Mesothelial cell of epicardium (in vitro differentiated cells): ENCODE data around the gene REX1BD. TPM values are rescaled to one million over a fixed set of nuclear protein-coding genes. Genes with fewer than 3 reads are reported as not detected.

Experiments
- DNase-seq, 2 experiments: peaks; one replicate each; pipeline ENCODE4 v3.0.0; 2021; ENCODE audit warnings: low spot score in 2 of 2; ENCODE audit not compliant: unreplicated experiment in 2 of 2
- H3K27ac Mint-ChIP-seq: 2 replicates; pipeline ENCODE4 v1.8.0; 2021; ENCODE audit warnings: mixed read lengths
- H3K27me3 Mint-ChIP-seq: 2 replicates; pipeline ENCODE4 v1.8.0; 2021; ENCODE audit warnings: low read depth, mixed read lengths
- H3K36me3 Mint-ChIP-seq: 2 replicates; pipeline ENCODE4 v1.8.0; 2021; ENCODE audit warnings: mixed read lengths
- H3K4me1 Mint-ChIP-seq: 2 replicates; pipeline ENCODE4 v1.8.0; 2021; ENCODE audit warnings: mixed read lengths
- H3K4me3 Mint-ChIP-seq: 2 replicates; pipeline ENCODE4 v1.8.0; 2021; ENCODE audit warnings: mild to moderate bottlenecking, moderate library complexity, mixed read lengths
- H3K9me3 Mint-ChIP-seq: 2 replicates; pipeline ENCODE4 v1.8.0; 2021; ENCODE audit warnings: mixed read lengths
- total RNA-seq: library from RNA; stranded (reverse); gene quantifications from 3 replicates; pipeline ENCODE4 v1.2.1, GENCODE V29; 2021
- TF ChIP-seq, protein P1 (sequence below): fragments of 200-600 bp; sonication (generic); IDR thresholded peaks from one replicate; pipeline ENCODE4 v1.5.0; 2021; ENCODE audit warnings: antibody characterized with exemption; ENCODE audit not compliant: unreplicated experiment

REX1BD gene
- total RNA-seq, 1 donor from 2014 or later, result 58.8 TPM

DNA sequence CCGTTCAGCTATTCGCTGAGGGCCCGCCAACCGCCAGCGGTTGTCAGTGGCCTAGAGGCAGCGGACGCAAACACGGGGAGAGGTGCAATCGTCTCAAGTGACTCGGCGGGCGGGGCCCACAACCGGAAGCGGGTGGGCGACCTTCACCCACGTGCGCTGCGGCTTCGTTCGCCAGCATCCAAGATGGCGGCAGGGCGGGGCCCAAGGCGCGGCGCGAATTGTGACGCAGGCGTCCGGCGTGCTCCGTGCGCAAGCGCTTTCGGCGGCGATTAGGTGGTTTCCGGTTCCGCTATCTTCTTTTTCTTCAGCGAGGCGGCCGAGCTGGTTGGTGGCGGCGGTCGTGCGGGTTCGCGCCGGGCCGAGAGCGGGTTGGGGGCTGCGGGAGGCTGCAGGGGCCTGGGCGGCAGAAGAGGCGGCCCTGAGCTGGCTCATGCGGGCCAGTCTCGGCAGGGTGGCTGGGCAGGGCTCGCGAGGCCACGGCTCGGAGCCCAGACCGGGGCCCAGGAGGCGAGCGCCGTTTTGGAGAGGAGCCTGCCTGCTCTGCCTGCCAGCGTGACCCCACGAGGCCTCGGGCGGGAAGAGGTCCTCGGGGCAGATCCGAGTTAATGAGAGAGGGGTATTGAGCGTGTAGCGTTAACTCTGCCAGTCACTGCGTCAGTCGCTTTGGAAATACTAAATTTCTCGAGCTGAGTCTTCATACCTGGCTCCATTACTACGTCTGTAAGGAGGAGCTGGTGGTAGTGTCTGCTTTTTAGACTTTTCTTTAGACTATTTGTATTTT lies 16.8 kb upstream of the REX1BD start, which contains the start of gene UBA52:
TSS of gene UBA52 (plus strand) at position 294 of the 781 bp plus-strand sequence. CDS start 1,444 bp downstream, outside the sequence.
- H3K4me1 Mint-ChIP-seq, result peaks cover 16% of the 10 kb centered on the region
- peaks cover 38% of the 10 kb centered on the region for H3K36me3 Mint-ChIP-seq
- peak within 1 kb of the TSS; percentile 98 for H3K27ac Mint-ChIP-seq
- peak; percentile 97 to 99 for DNase-seq
- no peaks in the 10 kb centered on the region for H3K27me3 Mint-ChIP-seq
- peak within 1 kb of the TSS; percentile 89 for H3K4me3 Mint-ChIP-seq
- H3K9me3 Mint-ChIP-seq, result no peaks in the 10 kb centered on the region
- TF ChIP-seq, protein P1, sequence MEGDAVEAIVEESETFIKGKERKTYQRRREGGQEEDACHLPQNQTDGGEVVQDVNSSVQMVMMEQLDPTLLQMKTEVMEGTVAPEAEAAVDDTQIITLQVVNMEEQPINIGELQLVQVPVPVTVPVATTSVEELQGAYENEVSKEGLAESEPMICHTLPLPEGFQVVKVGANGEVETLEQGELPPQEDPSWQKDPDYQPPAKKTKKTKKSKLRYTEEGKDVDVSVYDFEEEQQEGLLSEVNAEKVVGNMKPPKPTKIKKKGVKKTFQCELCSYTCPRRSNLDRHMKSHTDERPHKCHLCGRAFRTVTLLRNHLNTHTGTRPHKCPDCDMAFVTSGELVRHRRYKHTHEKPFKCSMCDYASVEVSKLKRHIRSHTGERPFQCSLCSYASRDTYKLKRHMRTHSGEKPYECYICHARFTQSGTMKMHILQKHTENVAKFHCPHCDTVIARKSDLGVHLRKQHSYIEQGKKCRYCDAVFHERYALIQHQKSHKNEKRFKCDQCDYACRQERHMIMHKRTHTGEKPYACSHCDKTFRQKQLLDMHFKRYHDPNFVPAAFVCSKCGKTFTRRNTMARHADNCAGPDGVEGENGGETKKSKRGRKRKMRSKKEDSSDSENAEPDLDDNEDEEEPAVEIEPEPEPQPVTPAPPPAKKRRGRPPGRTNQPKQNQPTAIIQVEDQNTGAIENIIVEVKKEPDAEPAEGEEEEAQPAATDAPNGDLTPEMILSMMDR, result no peak

DNA sequence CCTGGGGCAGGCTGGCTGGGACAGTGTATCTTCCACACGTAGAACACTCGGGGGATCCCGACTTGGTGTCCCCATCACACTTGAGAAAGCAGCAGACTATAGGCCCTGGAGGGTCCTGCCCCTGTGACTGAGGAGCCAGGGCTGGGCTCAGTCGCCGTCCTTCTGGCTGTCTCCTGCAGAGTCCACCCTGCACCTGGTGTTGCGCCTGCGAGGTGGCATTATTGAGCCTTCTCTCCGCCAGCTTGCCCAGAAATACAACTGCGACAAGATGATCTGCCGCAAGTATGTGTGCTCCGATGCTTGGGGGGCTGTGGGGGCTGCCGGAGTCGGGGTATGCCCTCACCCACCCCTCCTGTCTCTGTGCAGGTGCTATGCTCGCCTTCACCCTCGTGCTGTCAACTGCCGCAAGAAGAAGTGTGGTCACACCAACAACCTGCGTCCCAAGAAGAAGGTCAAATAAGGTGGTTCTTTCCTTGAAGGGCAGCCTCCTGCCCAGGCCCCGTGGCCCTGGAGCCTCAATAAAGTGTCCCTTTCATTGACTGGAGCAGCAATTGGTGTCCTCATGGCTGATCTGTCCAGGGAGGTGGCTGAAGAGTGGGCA lies 13.8 kb upstream of the REX1BD start:
- Mint-ChIP-seq H3K4me1 (peaks cover 16% of the 10 kb centered on the region), H3K9me3 (no peaks in the 10 kb centered on the region), H3K4me3 (no peak overlapping the region), H3K27me3 (no peaks in the 10 kb centered on the region), H3K36me3 (peaks cover 21% of the 10 kb centered on the region), H3K27ac (peak overlapping the region; percentile 43)
- no peak for DNase-seq
- TF ChIP-seq, protein P1, result no peak

DNA sequence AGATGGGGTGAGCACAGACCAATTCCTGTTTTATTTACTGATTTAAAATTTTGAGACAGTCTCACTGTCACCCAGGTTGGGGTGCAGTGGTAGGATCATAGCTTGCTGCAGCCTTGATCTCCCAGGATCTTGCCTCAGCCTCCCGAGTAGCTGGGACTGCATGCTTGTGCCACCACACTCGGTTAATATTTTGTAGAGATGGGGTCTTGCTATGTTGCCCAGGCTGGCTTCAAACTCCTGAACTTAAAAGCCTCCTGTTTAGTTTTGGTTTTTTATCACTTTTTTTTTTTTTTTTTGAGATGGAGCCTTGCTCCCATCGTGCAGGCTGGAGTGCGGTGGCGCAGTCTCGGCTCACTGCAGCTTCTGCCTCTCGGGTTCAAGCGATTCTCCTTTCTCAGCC lies 12.2 kb upstream of the REX1BD start:
- TF ChIP-seq, protein P1, result no peak

DNA sequence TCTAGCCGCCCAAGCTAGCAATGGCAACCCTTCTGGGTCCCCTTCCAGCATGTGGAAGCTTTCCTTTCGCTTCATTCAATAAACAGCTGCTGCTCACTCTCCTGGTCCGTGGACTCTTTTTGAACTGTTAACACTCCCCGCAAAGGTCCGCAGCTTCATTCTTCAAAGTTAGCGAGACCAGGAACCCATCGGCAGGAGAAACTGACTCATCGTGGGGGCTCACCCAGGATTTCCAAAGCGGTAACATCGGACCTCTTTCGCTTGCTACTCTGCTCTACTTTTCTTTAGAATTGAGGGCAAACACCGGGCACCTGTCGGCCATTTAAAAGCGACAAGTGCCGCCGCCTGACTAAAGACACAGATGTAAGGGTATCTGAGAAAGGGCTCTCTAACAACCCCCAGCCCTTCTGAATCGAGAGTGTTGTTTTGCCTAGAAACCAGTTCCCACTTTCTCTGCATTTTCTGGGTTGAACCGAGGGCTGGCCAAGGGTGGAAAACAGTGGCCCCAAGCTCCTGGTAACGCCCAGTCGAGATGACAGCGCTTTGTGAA lies 11.2 kb upstream of the REX1BD start:
- H3K4me1 Mint-ChIP-seq, result peaks cover 10% of the 10 kb centered on the region
- no peak overlapping the region for H3K4me3 Mint-ChIP-seq
- no peaks in the 10 kb centered on the region for H3K9me3 Mint-ChIP-seq
- TF ChIP-seq, protein P1, result no peak
- peaks cover 16% of the 10 kb centered on the region for H3K36me3 Mint-ChIP-seq
- peaks cover 3% of the 10 kb centered on the region for H3K27me3 Mint-ChIP-seq
- H3K27ac Mint-ChIP-seq, result peak overlapping the region; percentile 56
- no peak for DNase-seq

More for the DNA sequence above, 12.2 kb upstream of the REX1BD start:
- peaks cover 2% of the 10 kb centered on the region for H3K27me3 Mint-ChIP-seq
- H3K4me3 Mint-ChIP-seq, result no peak overlapping the region
- DNase-seq, result no peak
- no peaks in the 10 kb centered on the region for H3K9me3 Mint-ChIP-seq
- peaks cover 14% of the 10 kb centered on the region for H3K4me1 Mint-ChIP-seq
- H3K36me3 Mint-ChIP-seq, result peaks cover 17% of the 10 kb centered on the region
- H3K27ac Mint-ChIP-seq, result no peak overlapping the region

DNA sequence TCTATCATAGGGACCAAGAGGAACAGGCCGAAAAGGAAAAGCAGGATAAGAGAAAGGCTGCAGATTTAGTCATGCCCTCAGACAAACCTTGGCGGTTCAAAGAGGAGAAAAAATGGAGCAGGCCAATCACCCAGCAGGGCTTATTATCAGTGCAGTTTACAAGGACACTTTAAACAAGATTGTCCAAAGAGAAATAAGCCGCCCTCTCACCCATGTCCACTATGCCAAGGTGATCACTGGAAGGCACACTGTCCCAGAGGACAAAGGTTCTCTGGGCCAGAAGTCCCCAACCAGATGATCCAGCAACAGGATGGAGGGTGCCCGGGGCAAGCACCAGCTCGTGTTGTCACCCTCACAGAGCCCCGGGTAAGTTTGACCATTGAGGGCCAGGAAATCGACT lies 8.3 kb upstream of the REX1BD start:
- Mint-ChIP-seq H3K27me3 (peaks cover 12% of the 10 kb centered on the region), H3K9me3 (no peaks in the 10 kb centered on the region), H3K27ac (no peak overlapping the region), H3K36me3 (peaks cover under 1% of the 10 kb centered on the region), H3K4me1 (no peaks in the 10 kb centered on the region), H3K4me3 (no peak overlapping the region)
- no peak for DNase-seq
- TF ChIP-seq, protein P1, result no peak
